ENCODE results near the gene AP1M1. TPM values are rescaled to one million over a fixed set of nuclear protein-coding genes. Genes with fewer than 3 reads are reported as not detected.

AP1M1 gene
- total RNA-seq, 1 donor from 2014 or later: 81.8 TPM

DNA sequence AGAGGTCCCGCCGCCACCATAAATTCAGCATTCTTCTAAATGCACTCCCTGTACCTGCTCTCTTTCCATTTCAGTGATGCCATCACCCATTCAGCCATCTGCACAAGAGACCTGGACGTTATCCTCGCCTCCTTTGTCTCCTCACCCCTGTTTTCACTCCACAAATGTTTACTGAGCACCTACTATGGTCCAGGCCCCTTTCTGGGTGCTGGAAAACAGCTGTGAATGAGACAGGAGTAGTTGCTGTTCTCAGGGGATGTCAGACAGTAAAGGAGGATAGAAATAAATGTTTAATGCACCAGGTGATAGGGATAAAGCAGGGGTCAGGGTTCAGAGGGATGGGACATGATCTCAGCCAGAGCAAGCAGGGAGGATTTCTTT lies 3.3 kb downstream of the AP1M1 start:
- TF ChIP-seq, protein P1, sequence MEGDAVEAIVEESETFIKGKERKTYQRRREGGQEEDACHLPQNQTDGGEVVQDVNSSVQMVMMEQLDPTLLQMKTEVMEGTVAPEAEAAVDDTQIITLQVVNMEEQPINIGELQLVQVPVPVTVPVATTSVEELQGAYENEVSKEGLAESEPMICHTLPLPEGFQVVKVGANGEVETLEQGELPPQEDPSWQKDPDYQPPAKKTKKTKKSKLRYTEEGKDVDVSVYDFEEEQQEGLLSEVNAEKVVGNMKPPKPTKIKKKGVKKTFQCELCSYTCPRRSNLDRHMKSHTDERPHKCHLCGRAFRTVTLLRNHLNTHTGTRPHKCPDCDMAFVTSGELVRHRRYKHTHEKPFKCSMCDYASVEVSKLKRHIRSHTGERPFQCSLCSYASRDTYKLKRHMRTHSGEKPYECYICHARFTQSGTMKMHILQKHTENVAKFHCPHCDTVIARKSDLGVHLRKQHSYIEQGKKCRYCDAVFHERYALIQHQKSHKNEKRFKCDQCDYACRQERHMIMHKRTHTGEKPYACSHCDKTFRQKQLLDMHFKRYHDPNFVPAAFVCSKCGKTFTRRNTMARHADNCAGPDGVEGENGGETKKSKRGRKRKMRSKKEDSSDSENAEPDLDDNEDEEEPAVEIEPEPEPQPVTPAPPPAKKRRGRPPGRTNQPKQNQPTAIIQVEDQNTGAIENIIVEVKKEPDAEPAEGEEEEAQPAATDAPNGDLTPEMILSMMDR (IDR thresholded peaks at IDR 0.05): no peak
- Mint-ChIP-seq H3K9me3 (ENCODE audit: low read depth) (no peaks in the 10 kb centered on the region), H3K27ac (ENCODE audit: unreplicated experiment) (peak overlapping the region; percentile 56), H3K36me3 (ENCODE audit: low read depth) (peaks cover 12% of the 10 kb centered on the region), H3K27me3 (ENCODE audit: low read depth) (no peaks in the 10 kb centered on the region), H3K4me1 (ENCODE audit: low read depth) (peaks cover 28% of the 10 kb centered on the region), H3K4me3 (ENCODE audit: unreplicated experiment) (no peak overlapping the region)
- DNase-seq (ENCODE audit: low spot score): no peak

DNA sequence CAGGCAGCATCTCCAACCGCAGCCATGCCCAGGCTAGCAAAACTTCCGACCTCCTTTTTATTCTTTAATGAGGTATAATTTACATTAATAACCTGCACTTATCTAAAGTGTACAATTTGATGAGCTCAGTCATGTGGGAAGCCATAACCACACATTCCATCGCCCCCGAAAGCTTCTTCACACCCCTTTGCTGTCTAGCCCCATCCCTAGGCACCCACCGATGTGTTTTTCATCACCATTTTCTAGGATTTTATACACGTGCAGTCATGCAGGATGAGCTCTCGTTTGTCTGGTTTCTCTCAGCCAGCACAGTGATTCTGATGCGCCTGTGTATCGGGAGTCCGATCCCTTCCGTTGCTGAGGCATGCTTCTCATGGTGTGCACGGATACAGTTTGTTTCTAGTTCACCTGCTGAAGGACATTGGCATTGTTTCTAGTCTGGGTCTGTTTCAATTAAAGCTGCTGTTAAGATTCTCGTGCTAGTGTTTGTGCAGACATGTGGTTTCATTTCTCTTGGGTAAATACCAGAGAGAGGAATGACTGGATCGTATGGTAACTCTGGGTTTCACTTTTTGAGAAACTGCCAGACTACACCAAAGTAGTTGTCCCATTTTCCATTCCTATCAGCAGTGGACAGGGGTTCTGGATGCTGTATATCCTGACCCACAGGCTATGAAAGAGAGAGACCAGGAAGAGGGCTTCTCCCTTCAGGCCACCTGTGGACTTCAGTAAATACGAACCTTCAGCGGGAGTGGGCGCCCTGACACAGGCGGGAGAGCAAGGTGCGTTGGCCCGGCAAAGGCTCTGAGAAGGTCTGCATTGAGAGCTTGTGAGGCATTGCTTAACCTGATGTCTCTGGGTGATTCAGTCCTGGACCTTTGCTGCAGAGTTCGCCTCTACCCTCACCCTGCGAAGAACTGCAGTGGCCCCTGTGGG lies 4.9 kb downstream of the AP1M1 start:
- H3K27ac Mint-ChIP-seq (ENCODE audit: unreplicated experiment): peak overlapping the region; percentile 54
- H3K27me3 Mint-ChIP-seq (ENCODE audit: low read depth): no peaks in the 10 kb centered on the region
- DNase-seq (ENCODE audit: low spot score): peak; percentile 73
- H3K4me1 Mint-ChIP-seq (ENCODE audit: low read depth): peaks cover 20% of the 10 kb centered on the region
- TF ChIP-seq, protein P1 (IDR thresholded peaks at IDR 0.05): no peak
- peaks cover 12% of the 10 kb centered on the region for H3K36me3 Mint-ChIP-seq (ENCODE audit: low read depth)
- no peaks in the 10 kb centered on the region for H3K9me3 Mint-ChIP-seq (ENCODE audit: low read depth)
- no peak overlapping the region for H3K4me3 Mint-ChIP-seq (ENCODE audit: unreplicated experiment)

DNA sequence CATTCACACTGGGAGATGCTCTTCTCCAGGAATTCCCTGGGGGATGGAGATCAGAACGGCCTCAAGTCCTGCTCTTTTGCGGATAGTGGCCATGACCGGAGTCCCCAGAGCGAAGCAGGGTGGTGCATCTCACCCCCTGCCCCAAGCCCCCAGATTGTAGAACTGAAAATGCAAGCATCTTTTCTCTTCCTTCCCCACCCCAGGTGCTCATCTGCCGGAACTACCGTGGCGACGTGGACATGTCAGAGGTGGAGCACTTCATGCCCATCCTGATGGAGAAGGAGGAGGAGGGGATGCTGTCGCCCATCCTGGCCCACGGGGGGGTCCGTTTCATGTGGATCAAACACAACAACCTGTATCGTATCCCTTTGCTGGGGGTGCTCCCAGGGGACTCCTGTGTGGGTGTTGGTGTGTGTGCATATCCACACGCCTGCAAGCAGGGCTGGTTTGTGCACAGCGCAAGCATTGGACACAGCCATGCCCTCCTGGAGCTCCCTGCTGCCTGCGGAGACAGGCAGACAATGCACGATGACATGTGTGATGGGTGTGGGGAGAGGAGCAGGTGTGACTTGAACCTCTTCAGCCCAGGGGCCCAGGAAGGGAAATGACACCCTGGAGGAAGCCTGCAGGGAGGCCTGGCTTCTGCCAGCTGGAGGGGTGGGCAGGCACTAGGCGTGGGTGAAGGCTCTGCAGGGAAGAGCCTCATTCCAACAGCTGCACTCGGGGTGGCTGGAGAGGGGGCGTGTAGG lies 5.7 kb downstream of the AP1M1 start:
- H3K4me1 Mint-ChIP-seq (ENCODE audit: low read depth): peaks cover 18% of the 10 kb centered on the region
- H3K9me3 Mint-ChIP-seq (ENCODE audit: low read depth): no peaks in the 10 kb centered on the region
- peaks cover 16% of the 10 kb centered on the region for H3K36me3 Mint-ChIP-seq (ENCODE audit: low read depth)
- TF ChIP-seq, protein P1 (IDR thresholded peaks at IDR 0.05): no peak
- no peak overlapping the region for H3K4me3 Mint-ChIP-seq (ENCODE audit: unreplicated experiment)
- DNase-seq (ENCODE audit: low spot score): peak; percentile 60
- H3K27me3 Mint-ChIP-seq (ENCODE audit: low read depth): no peaks in the 10 kb centered on the region
- H3K27ac Mint-ChIP-seq (ENCODE audit: unreplicated experiment): no peak overlapping the region

DNA sequence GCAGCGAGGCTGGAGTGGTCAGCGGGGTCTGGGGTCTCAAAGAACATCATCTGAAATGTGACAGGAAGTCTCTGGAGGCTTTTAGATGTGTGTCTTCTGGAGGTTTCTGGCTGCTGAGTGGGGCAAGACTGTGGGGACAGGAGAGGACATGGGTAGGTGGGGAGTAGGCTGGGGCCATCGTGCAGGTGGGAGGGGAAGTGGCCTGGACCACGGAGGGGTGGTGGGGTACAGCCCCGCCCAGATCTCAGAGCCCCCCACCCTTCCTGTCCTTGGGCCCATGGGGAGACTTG lies 6.2 kb downstream of the AP1M1 start:
- Mint-ChIP-seq H3K9me3 (ENCODE audit: low read depth) (no peaks in the 10 kb centered on the region), H3K36me3 (ENCODE audit: low read depth) (peaks cover 21% of the 10 kb centered on the region), H3K4me3 (ENCODE audit: unreplicated experiment) (no peak overlapping the region), H3K27ac (ENCODE audit: unreplicated experiment) (no peak overlapping the region), H3K27me3 (ENCODE audit: low read depth) (no peaks in the 10 kb centered on the region), H3K4me1 (ENCODE audit: low read depth) (peaks cover 13% of the 10 kb centered on the region)
- peak; percentile 74 for DNase-seq (ENCODE audit: low spot score)
- TF ChIP-seq, protein P1 (IDR thresholded peaks at IDR 0.05): no peak

DNA sequence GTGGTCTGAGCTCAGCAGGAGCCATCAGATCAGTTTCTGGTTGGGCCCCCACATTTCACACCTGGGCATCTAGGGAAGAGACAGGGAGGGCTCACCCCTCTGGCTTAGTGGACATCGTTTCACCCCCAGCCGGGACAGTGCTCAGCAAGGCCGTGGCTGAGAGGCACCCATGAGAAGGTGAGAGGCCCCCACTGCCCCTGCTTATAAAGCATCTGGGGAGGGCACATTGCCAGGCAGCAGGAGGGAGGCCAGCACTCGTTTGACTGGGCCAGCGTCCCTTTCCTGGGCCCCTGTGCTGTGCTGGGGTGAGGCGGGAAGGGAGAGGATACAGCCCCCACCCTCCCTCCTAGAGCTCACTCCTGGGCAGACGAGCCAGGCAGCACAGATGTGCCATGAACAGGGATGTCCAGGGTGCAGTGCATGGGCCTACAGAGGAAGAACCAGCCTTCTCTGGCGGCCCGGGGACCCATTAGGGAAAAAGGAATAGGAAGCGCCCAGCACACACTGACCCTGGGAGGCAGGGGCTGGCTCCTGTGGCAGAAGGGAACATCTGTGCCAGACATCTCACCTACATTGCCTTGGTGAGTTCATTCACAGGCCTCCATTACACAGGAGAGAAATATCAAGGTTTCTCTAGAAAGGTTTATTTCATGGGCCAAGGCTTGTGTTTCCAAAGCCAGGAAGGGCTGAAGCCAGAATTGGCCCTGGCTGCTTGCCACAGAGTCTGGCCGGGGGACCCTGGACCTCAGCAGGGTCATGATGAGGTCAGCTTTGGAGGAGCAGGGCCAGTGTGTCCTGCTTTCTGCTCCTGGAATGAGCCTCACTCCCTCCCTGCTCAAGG lies 7.7 kb downstream of the AP1M1 start:
- Mint-ChIP-seq H3K36me3 (ENCODE audit: low read depth) (peaks cover 34% of the 10 kb centered on the region), H3K4me3 (ENCODE audit: unreplicated experiment) (no peak overlapping the region), H3K27ac (ENCODE audit: unreplicated experiment) (no peak overlapping the region), H3K27me3 (ENCODE audit: low read depth) (no peaks in the 10 kb centered on the region), H3K4me1 (ENCODE audit: low read depth) (peaks cover 8% of the 10 kb centered on the region), H3K9me3 (ENCODE audit: low read depth) (no peaks in the 10 kb centered on the region)
- DNase-seq (ENCODE audit: low spot score): peak; percentile 84
- TF ChIP-seq, protein P1 (IDR thresholded peaks at IDR 0.05): no peak

All from chondrocyte (in vitro differentiated cells).